Measurements from ENCODE around the gene ARID5B.

Gene ARID5B

GRCh38 chr10:62077330-62078015, 176.0 kb downstream of the ARID5B start:
- no peak for DNase-seq (ENCODE audit: low spot score)

GRCh38 chr10:62079885-62080559, 178.5 kb downstream of the ARID5B start:
- DNase-seq (ENCODE audit: low spot score), result no peak

- DNase-seq (ENCODE audit: low spot score), result no peak
Measured at GRCh38 chr10:62080905-62081304, 179.4 kb downstream of the ARID5B start.

- no peak for DNase-seq (ENCODE audit: low spot score)
Measured at GRCh38 chr10:62081341-62082270, 180.1 kb downstream of the ARID5B start.

GRCh38 chr10:62082271-62082656, 180.8 kb downstream of the ARID5B start:
- DNase-seq (ENCODE audit: low spot score), result no peak

- peak; percentile 71 for DNase-seq (ENCODE audit: low spot score)
Measured at GRCh38 chr10:62082729-62083411, 181.4 kb downstream of the ARID5B start.

GRCh38 chr10:62083412-62084267, 182.1 kb downstream of the ARID5B start:
- DNase-seq (ENCODE audit: low spot score), result peak; percentile 69

GRCh38 chr10:62084451-62084850, 183.0 kb downstream of the ARID5B start:
- no peak for DNase-seq (ENCODE audit: low spot score)

GRCh38 chr10:62085404-62085803, 183.9 kb downstream of the ARID5B start:
- DNase-seq (ENCODE audit: low spot score), result no peak

GRCh38 chr10:62085821-62086220, 184.3 kb downstream of the ARID5B start:
- no peak for DNase-seq (ENCODE audit: low spot score)

- DNase-seq (ENCODE audit: low spot score), result no peak
Measured at GRCh38 chr10:62087329-62087728, 185.8 kb downstream of the ARID5B start.

GRCh38 chr10:62088786-62089185, 187.3 kb downstream of the ARID5B start:
- no peak for DNase-seq (ENCODE audit: low spot score)

GRCh38 chr10:62092301-62093030, 191.0 kb downstream of the ARID5B start:
- no peak for DNase-seq (ENCODE audit: low spot score)

GRCh38 chr10:62093863-62094291, 192.4 kb downstream of the ARID5B start:
- DNase-seq (ENCODE audit: low spot score), result no peak

GRCh38 chr10:62095181-62096122, 194.0 kb downstream of the ARID5B start:
- no peak for DNase-seq (ENCODE audit: low spot score)

- DNase-seq (ENCODE audit: low spot score), result no peak
Measured at GRCh38 chr10:62096256-62096933, 194.9 kb downstream of the ARID5B start.

- no peak for DNase-seq (ENCODE audit: low spot score)
Measured at GRCh38 chr10:62098278-62099121, 197.0 kb downstream of the ARID5B start.

- no peak for DNase-seq (ENCODE audit: low spot score)
Measured at GRCh38 chr10:62099299-62099698, 197.8 kb downstream of the ARID5B start.

All from CD4-positive, alpha-beta T cell treated with Interleukin-15 for 4 hours (primary cell).